HG02571 (cell line): ENCODE measurements around the gene AGPS.
"Not testable (repeated sequence)": the region's sequence is repeated elsewhere in the genome, so short reads cannot be mapped to it uniquely, and the experiment has no call there.

Source experiments
- ATAC-seq: cut with Tn5 transposase; IDR thresholded peaks from one replicate; pipeline ENCODE4 v1.9.1; 2021; ENCODE audit warnings: mild to moderate bottlenecking, moderate library complexity; ENCODE audit not compliant: unreplicated experiment

Gene AGPS

GRCh38 chr2:177392373-177393202 is at the start of gene AGPS:
AGPS (plus strand) TSS chr2:177392773; CDS start chr2:177392790, 17 bp downstream.
- ATAC-seq: peak; percentile 91

GRCh38 chr2:177343773-177344172 is 48.8 kb upstream of the AGPS start:
- no peak for ATAC-seq

GRCh38 chr2:177344316-177344715 is 48.3 kb upstream of the AGPS start:
- no peak for ATAC-seq

DNA sequence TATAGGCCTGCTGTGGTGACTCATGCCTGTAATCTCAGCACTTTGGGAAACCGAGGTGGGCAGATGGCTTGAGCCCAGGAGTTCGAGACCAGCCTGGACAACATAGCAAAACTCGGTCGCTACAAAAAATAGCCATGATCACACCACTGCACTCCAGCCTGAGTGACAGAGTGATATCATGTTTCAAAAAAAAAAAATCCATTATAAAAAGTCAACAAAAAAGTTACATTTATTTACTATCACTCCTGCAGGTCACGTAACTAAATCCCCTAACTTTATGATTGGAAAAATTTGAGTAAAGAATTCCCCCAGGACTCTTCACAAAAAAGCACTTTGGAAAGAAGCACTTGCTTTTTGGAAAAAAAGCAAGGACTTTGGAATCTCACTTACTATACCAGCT is 46.4 kb upstream of the AGPS start:
- no peak for ATAC-seq

DNA sequence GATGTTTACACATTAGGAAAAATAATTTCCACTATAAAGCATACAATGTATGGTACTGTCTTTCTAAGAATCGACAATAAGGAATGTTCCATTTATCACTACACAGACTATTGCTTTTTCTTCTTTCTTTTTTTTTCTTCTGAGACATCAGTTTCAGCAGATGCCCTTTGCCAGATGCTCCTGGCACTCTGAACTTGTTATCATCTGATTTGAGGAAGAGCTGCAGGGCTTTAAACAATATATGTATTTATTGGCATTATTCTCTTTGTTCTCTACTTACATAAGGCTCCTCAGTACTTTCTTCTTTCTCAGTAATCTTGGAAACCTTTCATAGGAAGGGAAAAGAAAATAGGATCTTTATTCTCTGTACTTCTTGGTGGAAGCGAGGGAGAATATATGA is 45.0 kb upstream of the AGPS start:
- ATAC-seq: no peak

GRCh38 chr2:177348118-177348654 is 44.4 kb upstream of the AGPS start:
- no peak for ATAC-seq

DNA sequence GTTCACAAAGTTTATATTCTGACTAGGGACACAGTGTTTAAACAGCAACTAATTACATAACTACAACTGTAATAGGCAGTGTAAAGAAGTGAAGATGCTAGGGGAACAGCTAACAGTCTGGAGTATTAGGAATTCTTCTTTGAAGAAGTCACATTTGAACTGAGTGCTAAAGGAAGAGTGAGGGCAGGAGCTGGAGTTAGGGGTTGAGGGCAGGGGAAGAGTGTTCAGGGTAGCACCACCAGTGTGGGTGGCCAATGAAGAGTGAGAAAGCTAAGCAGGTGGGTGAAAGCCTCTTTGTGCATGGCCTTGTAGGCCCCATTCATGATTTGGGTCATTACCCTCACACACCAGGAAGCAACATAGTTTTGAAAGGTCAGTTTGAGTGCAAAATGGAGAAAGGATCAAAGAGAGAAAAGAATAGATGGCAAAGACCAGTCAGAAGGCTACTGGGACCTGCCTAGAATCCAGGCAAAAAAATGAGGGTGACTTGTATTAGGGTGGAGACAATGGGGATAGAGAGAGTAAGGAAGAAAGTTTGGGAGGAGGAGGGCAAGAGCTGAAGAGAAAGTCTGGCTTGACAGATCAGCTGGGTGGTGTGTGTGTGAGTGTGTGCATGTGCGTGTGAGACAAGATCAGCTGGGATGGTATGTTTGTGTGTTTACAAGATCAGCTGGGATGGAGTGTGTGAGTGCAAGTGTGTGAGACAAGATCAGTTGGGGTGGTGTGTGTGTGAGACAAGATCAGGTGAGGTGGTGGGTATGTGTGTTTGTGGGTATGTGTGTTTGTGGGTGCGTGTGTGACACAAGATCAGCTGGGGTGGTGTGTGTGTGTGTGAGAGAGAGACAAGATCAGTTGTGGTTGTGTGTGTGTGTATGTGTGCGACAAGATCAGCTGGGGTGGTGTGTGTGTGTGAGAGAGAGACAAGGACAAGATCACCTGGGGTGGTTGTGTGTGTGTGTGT is 43.6 kb upstream of the AGPS start:
- ATAC-seq: peak; percentile 59

- not testable (repeated sequence) for ATAC-seq
Measured at GRCh38 chr2:177350624-177351023, 41.9 kb upstream of the AGPS start.

DNA sequence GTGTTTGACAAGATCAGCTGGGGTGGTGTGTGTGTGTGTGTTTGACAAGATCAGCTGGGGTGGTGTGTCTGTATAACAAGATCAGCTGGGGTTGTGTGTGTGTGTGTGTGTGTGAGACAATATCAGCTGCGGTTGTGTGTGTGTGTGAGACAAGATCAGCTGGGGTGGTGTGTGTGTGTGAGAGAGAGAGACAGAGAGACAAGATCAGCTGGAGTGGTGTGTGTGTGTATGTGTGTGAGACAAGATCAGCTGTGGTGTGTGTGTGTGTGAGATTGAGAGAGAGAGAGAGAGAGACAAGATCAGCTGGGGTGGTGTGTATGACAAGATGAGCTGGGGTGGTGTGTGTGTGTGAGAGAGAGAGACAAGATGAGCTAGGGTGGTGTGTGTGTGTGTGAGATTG is 41.5 kb upstream of the AGPS start:
- ATAC-seq: not testable (repeated sequence)

DNA sequence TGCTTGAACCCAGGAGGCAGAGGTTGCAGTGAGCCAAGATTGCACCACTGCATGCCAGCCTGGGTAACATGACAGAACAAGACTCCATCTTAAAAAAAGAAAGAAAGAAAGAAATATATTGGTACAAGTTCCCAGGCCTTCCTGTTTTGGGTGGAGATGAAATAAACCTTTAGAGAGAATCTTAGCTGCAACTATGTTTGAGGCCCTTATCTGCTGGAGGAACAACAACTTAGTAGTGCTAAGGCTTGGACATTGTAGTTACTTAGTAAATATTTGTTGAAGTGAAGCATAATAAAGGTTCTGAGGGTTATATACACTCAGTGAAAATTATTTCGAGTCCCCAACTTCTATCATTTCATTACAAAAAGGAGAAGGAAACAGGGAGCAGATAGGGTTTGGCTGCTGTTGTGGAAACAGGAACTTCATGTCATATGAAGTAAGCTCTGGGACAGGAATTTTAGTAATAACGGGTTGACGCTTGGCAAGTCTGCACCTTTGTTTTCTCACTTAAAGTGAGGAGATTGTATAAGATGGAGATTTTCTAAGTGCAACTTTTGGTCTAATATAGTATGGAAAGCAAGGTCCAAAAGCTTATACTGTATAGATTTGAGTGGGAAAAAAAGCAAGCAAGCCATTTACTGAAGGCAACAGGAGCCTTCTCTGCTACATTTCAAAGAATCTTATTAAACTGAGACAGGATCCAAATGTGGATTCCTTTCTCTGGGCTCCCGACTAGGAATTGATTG is 40.0 kb upstream of the AGPS start:
- ATAC-seq: no peak

GRCh38 chr2:177353187-177353478 is 39.4 kb upstream of the AGPS start:
- ATAC-seq: no peak

DNA sequence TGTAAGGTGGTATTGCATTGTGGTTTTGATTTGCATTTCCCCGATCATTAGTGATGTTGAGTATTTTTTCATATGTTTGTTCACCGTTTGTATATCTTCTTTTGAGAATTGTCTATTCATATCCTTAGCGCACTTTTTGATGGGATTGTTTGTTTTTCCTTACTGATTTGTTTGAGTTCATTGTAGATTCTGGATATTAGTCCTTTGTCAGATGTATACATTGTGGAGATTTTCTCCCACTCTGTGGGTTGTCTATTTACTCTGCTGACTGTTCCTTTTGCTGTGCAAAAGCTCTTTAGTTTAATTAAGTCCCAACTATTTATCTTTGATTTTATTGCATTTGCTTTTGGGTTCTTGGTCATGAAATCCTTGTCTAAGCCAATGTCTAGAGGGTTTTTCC is 38.0 kb upstream of the AGPS start:
- ATAC-seq: not testable (repeated sequence)

DNA sequence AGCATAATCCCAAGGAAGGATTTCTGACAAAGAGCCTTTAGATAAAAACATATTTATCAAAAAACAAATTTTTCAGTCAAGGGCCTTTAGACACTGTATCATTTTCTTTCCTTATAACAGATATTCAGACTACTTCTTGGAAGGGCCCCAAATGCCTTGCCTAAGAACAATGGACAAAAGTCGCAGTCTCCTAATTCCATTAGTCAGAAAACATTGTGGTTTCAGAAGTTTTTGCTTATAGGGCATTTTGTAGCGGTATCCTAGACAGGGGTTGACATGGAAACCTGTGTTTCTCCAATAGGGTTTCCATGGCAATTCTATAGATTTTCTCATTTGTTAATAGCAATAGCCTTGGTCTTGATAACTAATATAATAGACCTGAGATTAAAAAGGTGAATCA is 36.7 kb upstream of the AGPS start:
- ATAC-seq: no peak

GRCh38 chr2:177359836-177360595 is 32.6 kb upstream of the AGPS start:
- ATAC-seq: no peak

DNA sequence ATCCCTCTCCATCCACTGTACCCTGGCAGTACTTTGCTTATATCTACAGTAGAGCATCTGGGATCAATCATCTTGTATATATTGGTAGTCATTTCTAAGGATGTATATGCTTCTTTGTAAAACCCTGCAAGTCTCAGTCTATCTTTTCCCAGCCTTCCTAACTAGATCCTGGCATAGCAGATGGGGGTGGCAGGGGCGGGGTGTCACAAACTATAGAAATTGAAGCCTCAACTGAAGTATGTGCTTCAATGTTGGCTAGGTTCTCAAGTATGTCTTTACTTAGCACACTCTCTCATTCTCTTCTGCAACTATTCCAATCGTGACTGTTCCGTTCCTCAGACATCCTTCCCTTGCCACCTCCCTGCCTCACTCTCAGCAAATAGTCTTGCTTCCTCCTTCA is 30.1 kb upstream of the AGPS start:
- no peak for ATAC-seq

GRCh38 chr2:177363332-177363731 is 29.2 kb upstream of the AGPS start:
- ATAC-seq: no peak

DNA sequence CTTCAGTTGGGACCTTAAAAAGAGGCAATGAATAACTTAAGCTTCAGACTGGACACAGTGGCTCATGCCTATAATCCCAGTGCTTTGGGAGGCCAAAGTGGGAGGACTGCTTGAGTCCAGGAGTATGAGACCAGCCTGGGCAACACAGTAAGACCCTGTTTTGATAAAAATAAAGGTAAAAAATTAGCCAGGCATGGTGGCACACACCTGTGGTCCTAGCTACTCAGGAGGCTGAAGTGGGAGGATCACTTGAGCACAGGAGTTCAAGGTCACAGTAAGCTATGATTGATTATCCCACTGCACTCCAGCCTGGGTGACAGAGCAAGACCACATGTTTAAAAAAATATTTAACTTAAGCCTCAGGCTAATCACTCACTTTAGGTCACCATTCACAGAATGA is 26.8 kb upstream of the AGPS start:
- not testable (repeated sequence) for ATAC-seq

GRCh38 chr2:177368023-177368422 is 24.6 kb upstream of the AGPS start:
- not testable (repeated sequence) for ATAC-seq

- ATAC-seq: no peak
Measured at GRCh38 chr2:177379354-177379753, 13.2 kb upstream of the AGPS start.

DNA sequence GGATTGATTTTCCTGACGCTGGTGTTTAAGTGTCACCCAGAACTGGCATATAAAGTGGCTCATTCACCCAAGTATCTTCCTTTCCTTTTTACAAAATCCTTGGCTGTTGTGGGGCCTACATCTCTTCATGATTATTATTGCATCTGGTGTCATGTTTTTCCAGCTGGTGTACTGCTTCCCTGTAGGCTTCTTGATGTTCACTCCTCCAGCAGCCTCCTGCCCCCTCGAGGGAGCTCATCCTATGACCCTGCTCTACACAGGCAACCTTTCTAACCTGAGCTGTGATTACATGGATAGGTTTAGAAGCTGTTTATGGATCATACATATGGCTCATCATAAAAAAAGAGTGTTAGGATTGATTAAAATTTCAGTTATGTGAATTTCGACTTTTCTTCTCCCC is 12.4 kb upstream of the AGPS start:
- no peak for ATAC-seq
